Caco-2 (cell line): Measurements from ENCODE around the gene KSR2. TPM values are rescaled to one million over a fixed set of nuclear protein-coding genes. Genes with fewer than 3 reads are reported as not detected.
"Not testable (repeated sequence)": the region's sequence is repeated elsewhere in the genome, so short reads cannot be mapped to it uniquely, and the experiment has no call there.

Experiments used
- BruUV-seq: library from RNA; stranded (reverse); fragments of 400-500 nt; replicated peaks from 2 replicates; lab custom pipeline; 2021; lab: Mats Ljungman, UMichigan
- CTCF ChIA-PET: fragments of 300-600 bp; sonication (Branson Sonifier 250); formaldehyde crosslinking; loops from one replicate; lab custom pipeline; 2022; ENCODE audit warnings: antibody characterized with exemption; lab: Charles Lee
- POLR2A ChIA-PET: fragments of 300-600 bp; sonication (Branson Sonifier 250); formaldehyde crosslinking; loops from one replicate; lab custom pipeline; 2022; ENCODE audit warnings: antibody characterized with exemption; lab: Charles Lee
- DNase-seq, 2 experiments: peaks; one replicate each; pipeline versions ENCODE4 v3.0.0 to v3.0.0-alpha.2; 2020 to 2022
- H3K27me3 ChIP-seq: replicated peaks from 2 replicates; pipeline ENCODE4 v1.6.0; 2011; ENCODE audit warnings: low read length; ENCODE audit not compliant: control insufficient read depth, insufficient read depth
- H3K36me3 ChIP-seq: 2 replicates; pipeline ENCODE4 v1.5.1; 2011; ENCODE audit warnings: low read length; ENCODE audit not compliant: control insufficient read depth, insufficient read depth
- H3K4me1 ChIP-seq: fragments of 250-450 bp; sonication (Bioruptor Pico); 2 replicates; pipeline ENCODE4 v1.5.1; 2020; ENCODE audit warnings: mild to moderate bottlenecking
- H3K4me3 ChIP-seq: 2 replicates; pipeline ENCODE4 v1.5.1; 2011; ENCODE audit warnings: low read depth, mild to moderate bottlenecking, control low read depth, low read length
- H3K9me3 ChIP-seq: fragments of 250-450 bp; sonication (Bioruptor Pico); 2 replicates; pipeline ENCODE4 v1.5.1; 2020; ENCODE audit warnings: mild to moderate bottlenecking, moderate library complexity
- H3K27ac Mint-ChIP-seq: one replicate; pipeline ENCODE4 v1.8.0; 2022; ENCODE audit warnings: mixed read lengths; ENCODE audit not compliant: unreplicated experiment
- H3K27me3 Mint-ChIP-seq: one replicate; pipeline ENCODE4 v1.8.0; 2022; ENCODE audit warnings: mixed read lengths; ENCODE audit not compliant: insufficient read depth, unreplicated experiment
- H3K36me3 Mint-ChIP-seq: one replicate; pipeline ENCODE4 v1.8.0; 2022; ENCODE audit warnings: mild to moderate bottlenecking, mixed read lengths; ENCODE audit not compliant: insufficient read depth, unreplicated experiment
- H3K4me1 Mint-ChIP-seq: one replicate; pipeline ENCODE4 v1.8.0; 2022; ENCODE audit warnings: low read depth, mixed read lengths; ENCODE audit not compliant: unreplicated experiment
- H3K4me3 Mint-ChIP-seq: one replicate; pipeline ENCODE4 v1.8.0; 2022; ENCODE audit warnings: mild to moderate bottlenecking, moderate library complexity, mixed read lengths; ENCODE audit not compliant: unreplicated experiment
- H3K9me3 Mint-ChIP-seq: one replicate; pipeline ENCODE4 v1.8.0; 2022; ENCODE audit warnings: mixed read lengths; ENCODE audit not compliant: unreplicated experiment
- intact Hi-C: fragments of 100-400 bp; cut with micrococcal nuclease; formaldehyde crosslinking; loops from one replicate; pipeline ENCODE4 v1.10.0; 2022; ENCODE audit not compliant: unreplicated experiment
- total RNA-seq: library from RNA; stranded (reverse); gene quantifications from 2 replicates; pipeline ENCODE4 v1.2.3, GENCODE V29; 2022
- TF ChIP-seq, protein P1 (sequence below), 2 experiments: fragments of 200-600 bp in 1 of 2; IDR thresholded peaks; 1 replicate in 1 of 2; 2 replicates in 1 of 2; pipeline versions ENCODE4 v1.5.1 to v1.8.0; 2011 to 2022; ENCODE audit warnings: antibody characterized with exemption in 1 of 2, control low read depth in 1 of 2, inconsistent platforms in 1 of 2, low read depth in 1 of 2, low read length in 1 of 2, mild to moderate bottlenecking in 1 of 2, moderate library complexity in 1 of 2; ENCODE audit not compliant: insufficient read depth in 1 of 2, severe bottlenecking in 1 of 2, unreplicated experiment in 1 of 2

KSR2 gene
- total RNA-seq, 1 experiment from 2014 or later, result 0.66 TPM

DNA sequence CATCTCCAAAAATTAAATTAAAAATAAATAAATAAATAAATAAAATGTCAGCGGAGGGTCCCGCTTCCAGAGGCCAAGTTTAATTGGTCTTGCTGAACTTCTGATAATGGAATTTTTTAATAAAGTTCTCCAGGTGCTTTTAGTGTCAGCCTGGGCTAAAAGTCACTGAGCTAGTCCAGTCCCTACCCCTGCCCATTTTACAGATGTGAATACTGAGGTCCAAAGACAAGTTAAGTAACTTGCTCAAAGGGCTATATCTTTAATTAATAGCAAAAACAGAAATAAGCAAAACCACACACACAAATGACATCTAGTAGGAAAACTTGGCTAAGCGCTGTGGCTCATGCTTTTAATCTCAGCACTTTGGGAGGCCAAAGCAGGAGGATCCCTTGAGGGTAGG is 42.1 kb upstream of the KSR2 start:
- Histone ChIP-seq H3K36me3 (no peaks in the 10 kb centered on the region), H3K4me3 (no peak overlapping the region), H3K9me3 (no peaks in the 10 kb centered on the region), H3K4me1 (peaks cover 4% of the 10 kb centered on the region; the same call in 1 of the 2 replicates), H3K27me3 (no peaks in the 10 kb centered on the region)
- DNase-seq, result no peak
- Mint-ChIP-seq H3K9me3 (no peaks in the 10 kb centered on the region), H3K27ac (no peak overlapping the region), H3K36me3 (no peaks in the 10 kb centered on the region), H3K4me3 (no peak overlapping the region), H3K4me1 (no peaks in the 10 kb centered on the region), H3K27me3 (peaks cover 3% of the 10 kb centered on the region)
- POLR2A ChIA-PET, result no interaction called here
- no TSS peak for BruUV-seq
- CTCF ChIA-PET, result no interaction called here
- intact Hi-C loops, result loop anchor here (5.0 kb wide), 1 partner anchor 134 kb away; no protein-coding TSS in a partner anchor
- TF ChIP-seq, protein P1, sequence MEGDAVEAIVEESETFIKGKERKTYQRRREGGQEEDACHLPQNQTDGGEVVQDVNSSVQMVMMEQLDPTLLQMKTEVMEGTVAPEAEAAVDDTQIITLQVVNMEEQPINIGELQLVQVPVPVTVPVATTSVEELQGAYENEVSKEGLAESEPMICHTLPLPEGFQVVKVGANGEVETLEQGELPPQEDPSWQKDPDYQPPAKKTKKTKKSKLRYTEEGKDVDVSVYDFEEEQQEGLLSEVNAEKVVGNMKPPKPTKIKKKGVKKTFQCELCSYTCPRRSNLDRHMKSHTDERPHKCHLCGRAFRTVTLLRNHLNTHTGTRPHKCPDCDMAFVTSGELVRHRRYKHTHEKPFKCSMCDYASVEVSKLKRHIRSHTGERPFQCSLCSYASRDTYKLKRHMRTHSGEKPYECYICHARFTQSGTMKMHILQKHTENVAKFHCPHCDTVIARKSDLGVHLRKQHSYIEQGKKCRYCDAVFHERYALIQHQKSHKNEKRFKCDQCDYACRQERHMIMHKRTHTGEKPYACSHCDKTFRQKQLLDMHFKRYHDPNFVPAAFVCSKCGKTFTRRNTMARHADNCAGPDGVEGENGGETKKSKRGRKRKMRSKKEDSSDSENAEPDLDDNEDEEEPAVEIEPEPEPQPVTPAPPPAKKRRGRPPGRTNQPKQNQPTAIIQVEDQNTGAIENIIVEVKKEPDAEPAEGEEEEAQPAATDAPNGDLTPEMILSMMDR (IDR thresholded peaks at IDR 0.05; ENCODE audit: insufficient read depth in 1 of 2, low read depth in 1 of 2, low read length in 1 of 2, severe bottlenecking in 1 of 2, unreplicated experiment in 1 of 2), result no peak

- H3K9me3 Mint-ChIP-seq, H3K27ac Mint-ChIP-seq, BruUV-seq, H3K4me3 ChIP-seq, H3K27me3 Mint-ChIP-seq, DNase-seq, H3K4me1 Mint-ChIP-seq, POLR2A ChIA-PET, H3K27me3 ChIP-seq, H3K36me3 Mint-ChIP-seq, intact Hi-C loops, CTCF ChIA-PET, H3K4me3 Mint-ChIP-seq, H3K9me3 ChIP-seq, H3K4me1 ChIP-seq, H3K36me3 ChIP-seq: not testable (repeated sequence)
Measured at GRCh38 chr12:117999806-118000205, 31.0 kb upstream of the KSR2 start.

DNA sequence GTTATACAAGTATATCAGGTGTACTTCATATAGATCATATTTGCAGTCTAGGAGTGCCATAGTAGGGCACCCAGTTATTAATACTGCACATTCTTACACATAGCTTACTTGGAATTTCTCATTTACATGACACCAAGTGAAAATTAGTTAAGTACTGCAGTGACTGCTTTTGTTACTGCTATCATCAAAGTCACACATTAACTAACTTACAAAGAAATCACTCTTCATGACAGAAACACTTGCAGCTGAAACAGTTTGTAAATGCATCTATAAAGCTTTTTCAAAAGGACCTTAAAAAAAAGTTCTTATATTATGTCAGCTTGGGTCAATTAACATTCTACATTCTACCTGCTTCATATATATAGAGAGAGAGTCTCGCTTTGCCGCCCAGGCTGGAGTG is 29.9 kb upstream of the KSR2 start:
- Histone ChIP-seq H3K4me3 (no peak overlapping the region), H3K9me3 (no peaks in the 10 kb centered on the region), H3K27me3 (no peaks in the 10 kb centered on the region), H3K4me1 (no peaks in the 10 kb centered on the region), H3K36me3 (no peaks in the 10 kb centered on the region)
- no peak overlapping the region for H3K4me3 Mint-ChIP-seq
- H3K9me3 Mint-ChIP-seq, result peaks cover 6% of the 10 kb centered on the region
- no peaks in the 10 kb centered on the region for H3K36me3 Mint-ChIP-seq
- ChIA-PET CTCF (no interaction called here), POLR2A (no interaction called here)
- no TSS peak for BruUV-seq
- H3K4me1 Mint-ChIP-seq, result no peaks in the 10 kb centered on the region
- intact Hi-C loops, result no loop called here
- DNase-seq, result no peak
- TF ChIP-seq, protein P1 (IDR thresholded peaks at IDR 0.05; ENCODE audit: insufficient read depth in 1 of 2, low read depth in 1 of 2, low read length in 1 of 2, severe bottlenecking in 1 of 2, unreplicated experiment in 1 of 2), result no peak
- peaks cover 4% of the 10 kb centered on the region for H3K27me3 Mint-ChIP-seq
- no peak overlapping the region for H3K27ac Mint-ChIP-seq
